ENCODE measurements around the gene DUSP22.

DNA sequence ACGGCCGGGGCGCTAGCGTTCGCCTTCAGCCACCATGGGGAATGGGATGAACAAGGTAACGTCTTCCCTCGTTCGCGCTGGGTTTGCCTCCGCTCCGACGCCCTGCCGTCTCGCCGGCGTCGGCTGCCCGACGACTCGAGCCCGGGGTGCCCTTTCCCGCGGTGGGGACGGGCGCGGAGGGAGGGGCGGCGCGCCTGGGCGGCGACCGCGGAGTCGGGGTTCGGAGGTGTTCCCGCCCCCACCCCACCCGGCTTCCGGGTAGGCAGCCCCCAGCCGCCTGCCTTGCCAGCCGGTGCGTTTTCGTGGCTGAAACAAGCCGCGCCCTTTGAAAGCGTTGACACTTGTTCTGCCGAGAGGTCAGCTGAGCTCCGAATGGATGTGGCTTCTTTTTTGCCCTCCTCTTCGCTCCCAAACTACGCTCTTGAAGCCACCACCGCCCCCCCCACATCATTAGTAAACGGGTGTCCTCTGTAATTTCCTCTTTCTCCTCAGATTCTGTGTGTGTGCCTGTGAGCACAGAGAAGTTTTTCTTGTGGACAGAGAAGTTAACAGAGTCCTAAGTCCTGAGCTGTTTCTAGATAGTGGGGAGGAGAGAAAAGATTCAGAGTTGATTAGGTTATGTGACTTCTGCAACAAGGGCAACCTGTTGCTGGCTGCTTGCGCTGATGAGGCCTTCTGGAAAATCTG is 362 bp downstream of the DUSP22 start:
- no peak for TF ChIP-seq CTCF (IDR thresholded peaks at IDR 0.05)
- TF ChIP-seq POLR2A (IDR thresholded peaks at IDR 0.05), result no peak
- no peak for TF ChIP-seq EP300 (IDR thresholded peaks at IDR 0.05)
